Measurements from ENCODE around the gene ABCC2. TPM values are rescaled to one million over a fixed set of nuclear protein-coding genes. Genes with fewer than 3 reads are reported as not detected.

Gene ABCC2
- polyA plus RNA-seq, 1 donor (not counting 4 experiments of a cell fraction or from before 2014, with no cell fraction given), result 2.5 TPM

DNA sequence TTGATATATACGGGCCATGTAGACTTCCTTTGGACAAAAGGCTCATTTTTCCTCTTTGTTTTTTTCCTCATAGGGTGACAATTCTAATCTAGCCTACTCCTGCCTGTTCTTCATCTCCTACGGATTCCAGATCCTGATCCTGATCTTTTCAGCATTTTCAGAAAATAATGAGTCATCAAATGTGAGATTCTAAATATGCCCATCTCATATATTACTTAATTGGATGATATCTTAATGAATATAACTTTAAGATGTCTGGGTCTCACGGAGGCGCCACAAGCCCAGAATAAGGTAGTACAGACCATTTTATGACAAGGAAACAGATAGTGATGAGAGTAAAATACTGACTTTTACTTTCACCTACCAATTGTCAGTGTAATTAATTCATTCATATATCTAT is 11.4 kb downstream of the ABCC2 start:
- H4K20me1 ChIP-seq (ENCODE audit: control insufficient read depth, extremely low read depth, insufficient read depth, low read length), result no peaks in the 10 kb centered on the region
- H3K9me3 ChIP-seq (ENCODE audit: control insufficient read depth, low read depth, low read length), result no peaks in the 10 kb centered on the region
- H3K4me2 ChIP-seq (ENCODE audit: control insufficient read depth, extremely low read depth, insufficient read depth, low read depth, low read length), result no peak overlapping the region
- no peak overlapping the region for H3K9ac ChIP-seq (ENCODE audit: control insufficient read depth, extremely low read depth, insufficient read depth, low read length)
- H2AFZ ChIP-seq (ENCODE audit: control insufficient read depth, low read length), result no peak overlapping the region
- peaks cover 0 to 4% of the 10 kb centered on the region in 2 experiments for H3K36me3 ChIP-seq (ENCODE audit: control insufficient read depth in 2 of 2, extremely low read depth in 1 of 2, insufficient read depth in 2 of 2, low read length in 2 of 2)
- FAIRE-seq (no peak), DNase-seq (ENCODE audit: low read depth, low spot score) (no peak)
- no peaks in the 10 kb centered on the region for H3K4me1 ChIP-seq (ENCODE audit: control insufficient read depth, extremely low read depth, insufficient read depth, low read length)
- H3K79me2 ChIP-seq (ENCODE audit: control insufficient read depth, insufficient read depth, low read length), result no peaks in the 10 kb centered on the region
- no peaks in the 10 kb centered on the region for H3K27me3 ChIP-seq (ENCODE audit: control insufficient read depth, extremely low read depth, insufficient read depth, low read length)
- dilution Hi-C loops (cut with MboI; ENCODE audit: extremely low pct_ligation_motif_present, low sequenced_read_pairs), result no loop called here
- H3K27ac ChIP-seq (ENCODE audit: control insufficient read depth, insufficient read depth, low read length), result no peak overlapping the region
- H3K9me1 ChIP-seq (ENCODE audit: control insufficient read depth, extremely low read depth, insufficient read depth, low read length), result no peaks in the 10 kb centered on the region
- TF ChIP-seq EZH2 (IDR thresholded peaks at IDR 0.05; ENCODE audit: low read length), result no peak
- no peak for TF ChIP-seq CTCF (optimal IDR thresholded peaks at IDR 0.05 in 1 of 3, IDR thresholded peaks at IDR 0.05 in 1 of 3, conservative IDR thresholded peaks at IDR 0.05 in 1 of 3; ENCODE audit: extremely low read depth in 1 of 3, insufficient read depth in 2 of 3, low read length in 3 of 3)
- H3K4me3 ChIP-seq (ENCODE audit: control insufficient read depth in 2 of 3, extremely low read depth in 1 of 3, insufficient read depth in 2 of 3, low read depth in 1 of 3, low read length in 3 of 3), result no peak overlapping the region

- DNase-seq (ENCODE audit: low read depth, low spot score) (no peak), FAIRE-seq (no peak)
- Histone ChIP-seq H3K9ac (ENCODE audit: control insufficient read depth, extremely low read depth, insufficient read depth, low read length) (no peak overlapping the region), H3K4me1 (ENCODE audit: control insufficient read depth, extremely low read depth, insufficient read depth, low read length) (no peaks in the 10 kb centered on the region), H3K4me2 (ENCODE audit: control insufficient read depth, extremely low read depth, insufficient read depth, low read depth, low read length) (no peak overlapping the region), H3K27ac (ENCODE audit: control insufficient read depth, insufficient read depth, low read length) (no peak overlapping the region), H3K27me3 (ENCODE audit: control insufficient read depth, extremely low read depth, insufficient read depth, low read length) (no peaks in the 10 kb centered on the region), H3K36me3 (ENCODE audit: control insufficient read depth in 2 of 2, extremely low read depth in 1 of 2, insufficient read depth in 2 of 2, low read length in 2 of 2) (peaks cover 0 to 4% of the 10 kb centered on the region in 2 experiments), H3K9me3 (ENCODE audit: control insufficient read depth, low read depth, low read length) (no peaks in the 10 kb centered on the region), H4K20me1 (ENCODE audit: control insufficient read depth, extremely low read depth, insufficient read depth, low read length) (no peaks in the 10 kb centered on the region), H3K9me1 (ENCODE audit: control insufficient read depth, extremely low read depth, insufficient read depth, low read length) (no peaks in the 10 kb centered on the region), H3K4me3 (ENCODE audit: control insufficient read depth in 2 of 3, extremely low read depth in 1 of 3, insufficient read depth in 2 of 3, low read depth in 1 of 3, low read length in 3 of 3) (no peak overlapping the region), H2AFZ (ENCODE audit: control insufficient read depth, low read length) (no peak overlapping the region), H3K79me2 (ENCODE audit: control insufficient read depth, insufficient read depth, low read length) (no peaks in the 10 kb centered on the region)
- dilution Hi-C loops (cut with MboI; ENCODE audit: extremely low pct_ligation_motif_present, low sequenced_read_pairs), result no loop called here
- TF ChIP-seq EZH2 (IDR thresholded peaks at IDR 0.05; ENCODE audit: low read length), result no peak
- TF ChIP-seq CTCF (optimal IDR thresholded peaks at IDR 0.05 in 1 of 3, IDR thresholded peaks at IDR 0.05 in 1 of 3, conservative IDR thresholded peaks at IDR 0.05 in 1 of 3; ENCODE audit: extremely low read depth in 1 of 3, insufficient read depth in 2 of 3, low read length in 3 of 3), result no peak
These were observed 14.5 kb downstream of the ABCC2 start for GRCh38 chr10:99796928-99797327.

Measured in keratinocyte (primary cell).